Activated CD4-positive, alpha-beta T cell treated with anti-CD3 and anti-CD28 coated beads, Interleukin-2, amount 50 U/mL, for 1 hour (primary cell): Measurements from ENCODE around the gene SFRP2.

Experiments used
- DNase-seq: peaks from one replicate; pipeline ENCODE4 v3.0.0-alpha.2; 2020

SFRP2 gene

GRCh38 chr4:153765894-153766293, 23.0 kb downstream of the SFRP2 start:
- no peak for DNase-seq

GRCh38 chr4:153764601-153765368, 24.1 kb downstream of the SFRP2 start:
- no peak for DNase-seq

- DNase-seq = no peak
These were observed 25.5 kb downstream of the SFRP2 start for GRCh38 chr4:153763404-153763803.

- DNase-seq = peak; percentile 4
These were observed 29.2 kb downstream of the SFRP2 start, which contains the start of gene RNF175 for GRCh38 chr4:153759407-153760316. TSS of gene RNF175 (minus strand) at chr4:153760024. CDS start at chr4:153759862, 162 bp downstream.

- no peak for DNase-seq
These were observed 30.0 kb downstream of the SFRP2 start for GRCh38 chr4:153758688-153759406.

GRCh38 chr4:153758136-153758535, 30.7 kb downstream of the SFRP2 start:
- no peak for DNase-seq

GRCh38 chr4:153757407-153757806, 31.5 kb downstream of the SFRP2 start:
- DNase-seq = no peak

GRCh38 chr4:153755186-153755585, 33.7 kb downstream of the SFRP2 start:
- DNase-seq = no peak

GRCh38 chr4:153750197-153750817, 38.6 kb downstream of the SFRP2 start:
- DNase-seq = peak; percentile 49

GRCh38 chr4:153748378-153748777, 40.5 kb downstream of the SFRP2 start:
- DNase-seq = no peak

GRCh38 chr4:153747406-153747955, 41.4 kb downstream of the SFRP2 start:
- no peak for DNase-seq

GRCh38 chr4:153745651-153746050, 43.2 kb downstream of the SFRP2 start:
- no peak for DNase-seq

GRCh38 chr4:153741541-153741940, 47.3 kb downstream of the SFRP2 start:
- DNase-seq = no peak

GRCh38 chr4:153735906-153736461, 52.9 kb downstream of the SFRP2 start:
- DNase-seq = no peak

GRCh38 chr4:153733751-153734448, 55.0 kb downstream of the SFRP2 start:
- DNase-seq = no peak

GRCh38 chr4:153731239-153731638, 57.6 kb downstream of the SFRP2 start:
- DNase-seq = no peak
